HepG2 (cell line): ENCODE results near the gene CD53. TPM values are rescaled to one million over a fixed set of nuclear protein-coding genes. Genes with fewer than 3 reads are reported as not detected.

Source experiments
- CBX5 ChIP-seq: sonication (generic); formaldehyde crosslinking; IDR thresholded peaks from 2 replicates; pipeline ENCODE4 v1.4.0; 2020; ENCODE audit warnings: missing genetic modification reagents, borderline replicate concordance
- DNMT1 ChIP-seq: sonication (generic); formaldehyde crosslinking; IDR thresholded peaks from 2 replicates; pipeline ENCODE4 v1.5.1; 2020; ENCODE audit warnings: mild to moderate bottlenecking, missing genetic modification reagents
- FOXK1 ChIP-seq: sonication (generic); formaldehyde crosslinking; IDR thresholded peaks from 2 replicates; pipeline ENCODE4 v1.4.0; 2020; ENCODE audit warnings: low read depth, missing genetic modification reagents, borderline replicate concordance
- GPN1 ChIP-seq: sonication (generic); formaldehyde crosslinking; IDR thresholded peaks from 2 replicates; pipeline ENCODE4 v1.5.1; 2020; ENCODE audit warnings: missing genetic modification reagents, borderline replicate concordance
- IKZF5 ChIP-seq: IDR thresholded peaks from 2 replicates; pipeline ENCODE4 v1.6.1; 2018; ENCODE audit warnings: missing genetic modification reagents, mild to moderate bottlenecking, missing compliant biosample characterization
- NKX3-1 ChIP-seq: sonication (generic); formaldehyde crosslinking; IDR thresholded peaks from 2 replicates; pipeline ENCODE4 v1.5.0; 2020; ENCODE audit warnings: missing genetic modification reagents
- NR2F2 ChIP-seq: IDR thresholded peaks from 2 replicates; pipeline ENCODE4 v1.6.1; 2012; ENCODE audit warnings: low read depth, inconsistent platforms, borderline replicate concordance
- RERE ChIP-seq: IDR thresholded peaks from 2 replicates; pipeline ENCODE4 v1.6.1; 2016; ENCODE audit warnings: low read depth, missing genetic modification reagents, missing compliant biosample characterization
- ZBTB33 ChIP-seq: sonication (generic); formaldehyde crosslinking; IDR thresholded peaks from 2 replicates; pipeline ENCODE4 v1.4.0; 2020; ENCODE audit warnings: missing genetic modification reagents
- ZNF296 ChIP-seq: sonication (generic); formaldehyde crosslinking; conservative IDR thresholded peaks from 2 replicates; pipeline ENCODE4 v1.5.0; 2020; ENCODE audit warnings: mild to moderate bottlenecking, missing genetic modification reagents
- ZNF563 ChIP-seq: sonication (generic); formaldehyde crosslinking; IDR thresholded peaks from 2 replicates; pipeline ENCODE4 v1.8.0; 2022; ENCODE audit warnings: mild to moderate bottlenecking, moderate library complexity, missing genetic modification reagents
- ZSCAN29 ChIP-seq: sonication (generic); formaldehyde crosslinking; conservative IDR thresholded peaks from 2 replicates; pipeline ENCODE4 v1.4.0; 2020; ENCODE audit warnings: mild to moderate bottlenecking, missing genetic modification reagents
- ZZZ3 ChIP-seq: sonication (generic); formaldehyde crosslinking; IDR thresholded peaks from 2 replicates; pipeline ENCODE4 v1.4.0; 2020; ENCODE audit warnings: missing genetic modification reagents, mild to moderate bottlenecking, borderline replicate concordance
- polyA plus RNA-seq, 8 experiments: library from polyadenylated mRNA; depleted of rRNA in 3 of 8; stranded (reverse) in 7 of 8; unstranded in 1 of 8; fragments of >200 nt; fragmentation: Illumina TruSeq in 4 of 8; extraction: Trizol in 4 of 8; gene quantifications; 2 replicates each; pipeline versions ENCODE4 v1.2.1 to v1.2.3, GENCODE V29; 2011 to 2016; ENCODE audit warnings: low read depth in 4 of 8, missing spikeins in 1 of 8, mixed read lengths in 1 of 8; ENCODE audit not compliant: insufficient read depth in 1 of 8
- total RNA-seq, 5 experiments: library from RNA; depleted of rRNA; stranded (reverse); fragments of >200 nt; fragmentation: Illumina TruSeq; extraction: Trizol; gene quantifications; 2 replicates each; pipeline ENCODE4 v1.2.3, GENCODE V29; 2016; ENCODE audit warnings: low read depth in 1 of 5

CD53 gene
- total and polyA plus RNA-seq, 2 of the 13 experiments (the other 11 are each of a cell fraction or from before 2014, with no cell fraction given): not detected

GRCh38 chr1:110902820-110903463 lies 30.0 kb downstream of the CD53 start (continued):
- TF ChIP-seq ZNF563 (CRISPR knock-in tag) (no peak), ZBTB33 (CRISPR knock-in tag) (no peak), RERE (CRISPR knock-in tag) (no peak), IKZF5 (CRISPR knock-in tag) (no peak), ZNF296 (CRISPR knock-in tag) (no peak), NKX3-1 (CRISPR knock-in tag) (no peak), ZSCAN29 (no peak), NR2F2 (no peak), DNMT1 (no peak), GPN1 (CRISPR knock-in tag) (no peak), ZZZ3 (CRISPR knock-in tag) (no peak), FOXK1 (CRISPR knock-in tag) (no peak), CBX5 (CRISPR knock-in tag) (no peak)
